Stimulated activated CD4-positive, alpha-beta T cell treated with anti-CD3 and anti-CD28 coated beads, Interleukin-2, amount 100 ng/mL, for 48 hours (primary cell): ENCODE results near the gene CNPY3.
"Not testable (repeated sequence)": the region's sequence is repeated elsewhere in the genome, so short reads cannot be mapped to it uniquely, and the experiment has no call there.

Experiments
- DNase-seq, 2 donors: peaks; one replicate each; pipeline ENCODE4 v3.0.0-alpha.2; 2020

CNPY3 gene

GRCh38 chr6:42916288-42916687 is 13.0 kb upstream of the CNPY3 start:
- DNase-seq = no peak

- DNase-seq = no peak
These were observed 7.5 kb upstream of the CNPY3 start for GRCh38 chr6:42921801-42922200.

GRCh38 chr6:42923666-42924065 is 5.6 kb upstream of the CNPY3 start:
- no peak for DNase-seq

- no peak for DNase-seq
These were observed 3.9 kb upstream of the CNPY3 start for GRCh38 chr6:42925248-42925857.

- DNase-seq = peak; percentile 32 to 50
These were observed 611 bp downstream of the CNPY3 start for GRCh38 chr6:42929821-42930360.

GRCh38 chr6:42932412-42932811 is 3.1 kb downstream of the CNPY3 start:
- DNase-seq = no peak

GRCh38 chr6:42933205-42933604 is 3.9 kb downstream of the CNPY3 start:
- no peak for DNase-seq

GRCh38 chr6:42935322-42935721 is 6.0 kb downstream of the CNPY3 start:
- no peak for DNase-seq

- DNase-seq = no peak
These were observed 7.1 kb downstream of the CNPY3 start for GRCh38 chr6:42936398-42936797.

- no peak for DNase-seq
These were observed 8.5 kb downstream of the CNPY3 start for GRCh38 chr6:42937548-42938427.

GRCh38 chr6:42938428-42938796 is 9.1 kb downstream of the CNPY3 start:
- DNase-seq = no peak

GRCh38 chr6:42938987-42939809 is 9.9 kb downstream of the CNPY3 start:
- no peak for DNase-seq

- no peak for DNase-seq
These were observed 10.5 kb downstream of the CNPY3 start for GRCh38 chr6:42939810-42940167.

GRCh38 chr6:42940493-42941045 is 11.3 kb downstream of the CNPY3 start:
- no peak for DNase-seq

- not testable (repeated sequence) for DNase-seq
These were observed 12.1 kb downstream of the CNPY3 start for GRCh38 chr6:42941356-42941755.

GRCh38 chr6:42942444-42942843 is 13.2 kb downstream of the CNPY3 start:
- no peak for DNase-seq

- no peak for DNase-seq
These were observed 18.7 kb downstream of the CNPY3 start for GRCh38 chr6:42947950-42948349.

- no peak for DNase-seq
These were observed 23.1 kb downstream of the CNPY3 start for GRCh38 chr6:42952389-42952788.

GRCh38 chr6:42954405-42954804 is 25.1 kb downstream of the CNPY3 start:
- not testable (repeated sequence) for DNase-seq

GRCh38 chr6:42958125-42958524 is 28.8 kb downstream of the CNPY3 start:
- DNase-seq = no peak

GRCh38 chr6:42959917-42960242 is 30.6 kb downstream of the CNPY3 start:
- DNase-seq = no peak

GRCh38 chr6:42960243-42961019 is 31.2 kb downstream of the CNPY3 start, which contains the start of gene GNMT:
Gene GNMT (plus strand): TSS chr6:42960754. CDS start chr6:42960768, 14 bp downstream.
- peak in 1 of 2 donors; percentile 32 for DNase-seq
